HG03432 (cell line): ENCODE results near the gene IER3.

Experiments
- ATAC-seq: cut with Tn5 transposase; IDR thresholded peaks from one replicate; pipeline ENCODE4 v1.9.1; 2021; ENCODE audit warnings: mild to moderate bottlenecking, moderate library complexity; ENCODE audit not compliant: unreplicated experiment

Gene IER3

DNA sequence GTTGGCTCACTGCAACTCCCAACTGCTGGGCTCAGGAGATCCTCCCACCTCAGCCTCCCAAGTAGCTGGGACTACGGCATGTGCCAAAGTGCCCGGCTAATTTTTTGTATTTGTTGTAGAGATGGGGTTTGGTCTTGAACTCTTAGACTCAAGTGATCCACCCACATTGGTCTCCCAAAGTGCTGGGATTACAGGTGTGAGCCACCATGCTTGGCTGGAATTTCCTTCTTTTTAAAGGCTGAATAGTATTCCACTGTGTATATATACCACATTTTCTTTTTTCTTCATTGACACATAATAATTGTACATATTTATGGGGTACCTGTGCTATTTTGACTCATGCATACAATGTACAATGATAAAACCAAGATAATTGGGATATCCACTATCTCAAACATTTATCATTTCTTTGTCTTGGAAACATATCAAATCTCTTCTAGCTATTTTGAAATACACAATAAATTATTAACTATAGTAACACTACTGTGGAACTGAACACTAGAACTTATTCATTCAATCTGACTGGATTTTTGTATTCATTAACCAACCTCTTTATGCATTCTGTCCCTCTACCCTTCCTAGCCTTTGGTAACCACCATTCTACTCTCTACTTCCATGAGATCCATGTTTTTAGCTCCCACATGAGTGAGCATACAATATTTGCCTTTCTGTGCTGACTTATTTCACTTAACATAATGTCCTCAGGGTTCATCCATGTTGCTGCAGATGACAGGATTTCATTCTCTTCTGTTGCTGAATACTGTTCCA, 35.1 kb downstream of the IER3 start:
- ATAC-seq, result no peak

DNA sequence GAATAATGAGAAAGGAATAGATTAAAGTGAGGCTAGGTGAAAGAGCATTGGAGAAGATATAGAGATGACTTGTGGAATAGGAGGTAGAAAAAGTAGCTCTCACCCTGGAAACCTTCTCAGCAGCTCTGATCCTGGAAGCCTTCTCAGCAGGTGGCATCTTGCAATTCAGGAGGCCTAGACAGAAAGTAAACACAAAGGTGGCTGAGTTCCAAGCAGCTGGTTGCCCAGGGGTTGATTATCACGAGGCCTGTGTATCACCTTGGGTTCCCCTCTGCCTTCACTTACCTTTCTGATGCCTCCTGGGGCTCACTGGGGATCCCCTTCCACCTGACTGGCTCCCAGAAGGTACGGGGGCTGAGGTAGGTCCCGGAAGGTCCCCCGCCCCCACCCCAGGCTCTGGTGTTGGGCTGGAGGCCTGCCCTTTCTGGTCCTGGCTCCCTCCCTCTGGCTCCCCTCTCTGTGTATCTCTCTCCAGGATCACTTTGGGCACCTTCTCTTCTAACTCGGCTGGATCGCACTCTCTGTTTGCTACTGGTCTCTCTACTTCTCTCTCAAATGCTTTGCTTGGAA, 37.0 kb downstream of the IER3 start:
- ATAC-seq, result no peak

DNA sequence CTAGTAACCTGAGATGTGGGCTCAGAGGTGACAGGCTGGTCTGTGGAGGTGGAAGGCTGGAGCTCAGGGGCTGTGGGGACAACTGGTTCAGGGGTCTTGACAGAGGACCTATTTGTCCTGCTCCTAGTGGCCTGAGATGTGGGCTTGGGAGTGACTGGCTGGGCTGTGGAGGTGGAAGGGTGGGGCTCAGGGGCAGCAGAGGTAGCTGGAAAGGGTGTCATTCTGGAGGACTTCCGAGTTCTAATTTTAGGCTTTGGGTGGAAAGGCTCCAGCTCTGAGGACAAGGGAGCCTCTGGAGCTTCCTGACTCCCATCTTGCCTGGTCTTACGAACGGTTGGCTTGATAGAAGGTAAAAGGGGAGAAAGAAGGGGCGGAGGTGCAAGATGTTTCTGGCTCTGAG, 38.7 kb downstream of the IER3 start:
- ATAC-seq, result no peak

DNA sequence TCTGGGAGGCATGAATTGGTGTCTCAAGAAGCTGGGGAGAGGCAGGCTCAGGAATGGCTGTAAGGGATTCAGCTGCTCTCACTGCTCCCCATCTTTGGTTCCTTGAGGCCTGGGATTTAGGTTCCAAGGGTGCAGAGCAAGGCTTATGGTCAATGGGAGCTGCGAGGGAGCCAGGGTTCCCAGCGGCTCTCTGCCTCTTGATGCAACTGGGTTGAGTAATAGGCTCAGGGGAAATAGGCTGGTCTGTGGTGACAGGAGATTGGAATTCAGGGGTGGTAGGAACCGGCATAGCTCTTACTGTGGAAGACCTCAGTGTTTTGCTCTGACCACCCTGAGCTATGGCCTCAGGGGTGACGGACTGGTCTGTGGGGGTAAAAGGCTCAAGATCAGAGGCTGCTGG, 40.5 kb downstream of the IER3 start:
- no peak for ATAC-seq

DNA sequence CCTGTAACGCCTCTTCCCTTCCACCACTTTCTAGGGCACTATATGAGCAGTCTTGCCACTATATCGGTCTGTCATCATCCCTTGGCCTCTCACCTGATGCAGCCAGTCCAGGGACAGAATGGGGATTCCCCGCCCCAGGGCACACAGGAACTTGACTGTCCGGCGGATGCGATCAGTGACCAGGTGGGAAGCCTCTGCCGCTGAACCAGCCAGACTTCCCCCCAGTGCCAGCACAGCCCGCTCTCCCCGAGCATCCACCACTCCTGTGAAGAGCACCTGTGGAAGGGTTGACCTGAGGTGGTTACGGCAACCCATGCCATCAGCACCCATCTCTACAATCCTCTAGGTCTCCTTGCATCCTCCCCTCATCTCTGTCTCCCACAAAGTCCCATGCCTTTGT, 41.3 kb downstream of the IER3 start:
- ATAC-seq, result no peak

DNA sequence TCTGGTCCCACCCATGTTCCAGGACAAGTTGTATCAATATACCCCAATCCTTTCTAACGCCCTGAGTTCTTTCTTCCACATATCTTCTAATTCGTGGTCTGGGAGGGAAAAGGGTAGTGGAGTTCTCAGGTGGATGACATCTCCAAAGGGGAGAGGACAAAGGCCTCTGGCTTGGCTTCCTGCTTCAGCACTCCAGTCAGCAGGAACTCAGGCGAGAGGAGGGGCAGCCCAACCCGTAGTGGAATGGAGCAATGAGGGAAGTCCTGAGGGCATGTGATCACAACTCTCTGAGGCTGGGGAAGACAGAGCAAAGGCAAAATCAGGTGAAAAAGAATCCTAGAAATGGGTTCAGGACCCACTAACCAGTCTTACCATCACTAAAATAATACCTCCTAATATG, 44.0 kb downstream of the IER3 start:
- ATAC-seq, result no peak

DNA sequence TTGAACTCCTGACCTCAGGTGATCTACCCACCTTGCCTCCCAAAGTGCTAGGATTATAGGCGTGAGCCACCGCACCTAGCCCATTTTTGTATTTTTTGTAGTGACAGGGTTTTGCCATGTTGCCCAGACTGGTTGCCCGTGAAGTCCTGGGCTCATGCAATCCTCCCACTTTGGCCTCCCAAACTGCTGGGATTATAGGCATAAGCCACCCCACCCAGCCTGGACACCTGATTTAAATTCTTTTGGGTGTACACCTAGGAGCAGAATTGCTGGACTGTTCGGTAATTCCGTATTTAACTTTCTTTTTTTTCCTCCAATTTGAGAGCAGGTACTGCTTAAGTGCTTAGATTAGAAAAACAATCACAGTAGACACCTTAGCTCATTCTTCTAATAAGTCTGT, 47.9 kb downstream of the IER3 start:
- ATAC-seq, result no peak
